Stimulated activated naive CD4-positive, alpha-beta T cell treated with Interleukin-2 at 50 U/mL for 16 hours (primary cell): Measurements from ENCODE around the gene SYDE2.

Source experiments
- DNase-seq: peaks from one replicate; lab custom pipeline; 2025; lab: John Stamatoyannopoulos, UW

SYDE2 gene

GRCh38 chr1:85118751-85119150 lies 82.1 kb downstream of the SYDE2 start:
- DNase-seq = no peak

GRCh38 chr1:85116856-85117255 lies 84.0 kb downstream of the SYDE2 start:
- DNase-seq = no peak

DNA sequence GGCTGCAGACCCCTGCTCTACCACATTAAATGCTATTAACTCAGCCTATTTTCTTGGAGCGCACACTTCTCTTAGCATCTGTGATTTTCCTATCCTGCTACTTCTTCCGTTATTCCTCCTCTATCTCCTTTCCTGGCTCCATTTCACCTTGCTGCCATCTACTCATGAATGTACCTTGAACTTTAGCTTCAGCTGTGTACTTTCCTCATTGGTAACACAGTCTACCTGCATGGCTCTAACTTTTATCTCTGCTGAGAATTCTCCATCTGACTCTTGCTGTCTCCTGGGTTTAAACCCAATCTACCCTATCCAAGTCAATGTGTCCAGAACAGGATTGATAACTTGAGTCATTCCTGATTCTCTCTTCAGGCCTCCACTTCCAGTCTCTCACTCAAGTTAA lies 84.9 kb downstream of the SYDE2 start:
- no peak for DNase-seq

DNA sequence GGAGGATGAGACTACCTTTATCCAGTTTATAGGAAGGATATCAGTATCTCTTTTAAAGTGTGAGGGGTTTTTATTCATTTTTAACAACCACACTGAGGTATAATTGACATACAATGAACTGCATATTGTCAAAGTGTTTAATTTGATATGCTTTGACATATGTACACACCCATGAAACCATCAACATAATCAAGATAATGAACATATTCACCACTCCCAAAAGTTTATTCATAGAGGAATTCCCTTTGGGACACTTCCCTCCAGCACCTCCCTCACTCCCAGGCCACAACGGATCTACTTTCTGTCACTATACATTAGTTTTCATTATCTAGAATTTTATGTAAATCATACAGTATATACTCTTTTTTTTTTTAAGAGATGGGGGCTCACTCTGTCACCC lies 89.1 kb downstream of the SYDE2 start:
- DNase-seq = no peak

- DNase-seq = no peak
Observed at GRCh38 chr1:85109475-85109874, 91.3 kb downstream of the SYDE2 start.
